ENCODE data around the gene TACC2.

The TACC2 gene

GRCh38 chr10:122286867-122287266, 297.9 kb downstream of the TACC2 start:
- peak; percentile 48 for DNase-seq

- DNase-seq: no peak
Observed at GRCh38 chr10:122287570-122287969, 298.6 kb downstream of the TACC2 start.

GRCh38 chr10:122288262-122288661, 299.3 kb downstream of the TACC2 start:
- no peak for DNase-seq

GRCh38 chr10:122288917-122289316, 300.0 kb downstream of the TACC2 start:
- DNase-seq: no peak

- DNase-seq: no peak
Observed at GRCh38 chr10:122290334-122290733, 301.4 kb downstream of the TACC2 start.

- DNase-seq: no peak
Observed at GRCh38 chr10:122290833-122291532, 302.0 kb downstream of the TACC2 start.

- no peak for DNase-seq
Observed at GRCh38 chr10:122291739-122292138, 302.8 kb downstream of the TACC2 start.

GRCh38 chr10:122292376-122292775, 303.4 kb downstream of the TACC2 start:
- no peak for DNase-seq

GRCh38 chr10:122293156-122293960, 304.4 kb downstream of the TACC2 start:
- DNase-seq: no peak

- no peak for DNase-seq
Observed at GRCh38 chr10:122293961-122294380, 305.0 kb downstream of the TACC2 start.

- no peak for DNase-seq
Observed at GRCh38 chr10:122294511-122295450, 305.8 kb downstream of the TACC2 start.

- no peak for DNase-seq
Observed at GRCh38 chr10:122295451-122295809, 306.5 kb downstream of the TACC2 start.

GRCh38 chr10:122296363-122297120, 307.6 kb downstream of the TACC2 start:
- no peak for DNase-seq

- no peak for DNase-seq
Observed at GRCh38 chr10:122297583-122297982, 308.6 kb downstream of the TACC2 start.

- no peak for DNase-seq
Observed at GRCh38 chr10:122298206-122298597, 309.2 kb downstream of the TACC2 start.

GRCh38 chr10:122298598-122299301, 309.8 kb downstream of the TACC2 start:
- DNase-seq: peak; percentile 87

- no peak for DNase-seq
Observed at GRCh38 chr10:122299423-122300075, 310.6 kb downstream of the TACC2 start.

GRCh38 chr10:122301055-122301810, 312.3 kb downstream of the TACC2 start:
- peak; percentile 93 for DNase-seq

- no peak for DNase-seq
Observed at GRCh38 chr10:122301811-122302115, 312.8 kb downstream of the TACC2 start.

- no peak for DNase-seq
Observed at GRCh38 chr10:122302315-122302714, 313.4 kb downstream of the TACC2 start.

All from kidney glomerular epithelial cell (primary cell).